Dendritic cell treated with granulocyte-macrophage colony-stimulating factor and Interleukin-4, amounts not matched to agents 40 ng/mL and 50 ng/mL, for 4 days (primary cell): ENCODE data around the gene TNFRSF21.
"Not testable (repeated sequence)": the region's sequence is repeated elsewhere in the genome, so short reads cannot be mapped to it uniquely, and the experiment has no call there.

Source experiments
- H3K27ac Mint-ChIP-seq: one replicate; pipeline ENCODE4 v1.8.0; 2022; ENCODE audit warnings: mild to moderate bottlenecking, mixed read lengths
- H3K27me3 Mint-ChIP-seq: one replicate; pipeline ENCODE4 v1.8.0; 2022; ENCODE audit warnings: mild to moderate bottlenecking, mixed read lengths
- H3K36me3 Mint-ChIP-seq: one replicate; pipeline ENCODE4 v1.8.0; 2022; ENCODE audit warnings: low read depth, mixed read lengths
- H3K4me1 Mint-ChIP-seq: one replicate; pipeline ENCODE4 v1.8.0; 2022; ENCODE audit warnings: low read depth, mixed read lengths
- H3K4me3 Mint-ChIP-seq: one replicate; pipeline ENCODE4 v1.8.0; 2022; ENCODE audit warnings: mild to moderate bottlenecking, moderate library complexity, mixed read lengths
- H3K9me3 Mint-ChIP-seq: one replicate; pipeline ENCODE4 v1.8.0; 2022; ENCODE audit warnings: mixed read lengths
- intact Hi-C: fragments of 100-400 bp; cut with micrococcal nuclease; formaldehyde crosslinking; loops from one replicate; pipeline ENCODE4 v1.15.0; 2022

The TNFRSF21 gene

DNA sequence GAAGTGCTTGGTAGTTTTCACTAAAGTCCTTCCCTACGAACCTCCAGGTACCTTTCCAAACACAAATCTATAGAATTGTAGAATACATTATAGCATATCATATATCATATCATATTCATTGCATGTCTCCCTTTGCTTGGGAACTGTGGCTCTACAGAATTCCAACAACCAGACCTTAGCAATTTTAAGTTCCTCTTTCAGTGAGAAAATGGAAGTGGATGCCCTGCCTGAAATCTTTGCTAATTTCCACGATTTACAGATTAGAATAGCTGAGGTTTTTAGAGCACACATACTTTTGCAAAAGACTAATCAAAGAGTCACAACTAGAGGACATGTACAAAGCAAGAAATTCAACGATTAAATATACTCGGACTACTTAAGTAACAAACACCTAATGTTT, 78.6 kb downstream of the TNFRSF21 start:
- no peaks in the 10 kb centered on the region for H3K9me3 Mint-ChIP-seq
- H3K36me3 Mint-ChIP-seq = no peaks in the 10 kb centered on the region
- H3K27ac Mint-ChIP-seq = no peak overlapping the region
- H3K27me3 Mint-ChIP-seq = peaks cover 26% of the 10 kb centered on the region
- peaks cover 52% of the 10 kb centered on the region for H3K4me1 Mint-ChIP-seq
- no peak overlapping the region for H3K4me3 Mint-ChIP-seq
- intact Hi-C loops = loop anchor here (10.0 kb wide), 1 partner anchor 96 kb away; no protein-coding TSS in a partner anchor

DNA sequence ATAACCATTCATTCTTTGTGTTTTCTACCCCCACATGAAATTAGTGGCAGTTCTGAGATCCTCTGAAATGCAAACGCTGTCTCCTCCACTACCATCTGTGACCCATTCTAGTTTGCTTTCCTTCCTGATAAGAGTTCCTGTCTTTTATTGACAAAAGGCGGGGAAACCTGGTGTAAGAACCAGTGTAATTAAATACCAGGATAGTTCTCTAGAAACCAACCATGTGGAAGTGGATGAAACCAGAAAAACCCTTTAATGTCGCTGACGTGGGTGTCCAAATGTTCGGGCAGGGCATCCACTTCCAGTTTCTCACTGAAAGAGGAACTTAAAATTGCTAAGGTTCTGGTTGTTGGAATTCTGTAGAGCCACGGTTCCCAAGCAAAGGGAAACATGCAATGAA, 79.1 kb downstream of the TNFRSF21 start:
- Mint-ChIP-seq H3K9me3 (no peaks in the 10 kb centered on the region), H3K27me3 (peaks cover 32% of the 10 kb centered on the region), H3K4me1 (peaks cover 46% of the 10 kb centered on the region), H3K36me3 (no peaks in the 10 kb centered on the region), H3K27ac (peak overlapping the region; percentile 42), H3K4me3 (no peak overlapping the region)
- intact Hi-C loops = loop anchor here (10.0 kb wide), 1 partner anchor 96 kb away; no protein-coding TSS in a partner anchor

DNA sequence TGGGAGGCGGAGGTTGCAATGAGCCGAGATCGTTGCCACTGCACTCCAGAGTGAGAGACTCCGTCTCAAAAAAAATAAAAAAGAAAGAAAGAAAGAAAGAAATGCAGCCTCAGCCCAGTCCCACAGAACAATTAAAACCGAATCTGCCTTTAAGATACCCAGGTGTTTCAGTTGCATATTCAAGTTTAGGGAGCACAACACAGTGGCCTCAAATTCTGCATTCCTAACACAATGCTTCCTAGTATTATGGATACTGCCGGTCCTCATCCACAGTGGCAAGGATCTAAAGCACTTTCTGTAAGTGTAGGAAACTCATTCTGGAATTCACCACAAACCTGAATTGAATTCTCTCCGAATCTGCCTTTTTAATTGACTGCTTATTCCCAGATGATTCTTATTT, 80.5 kb downstream of the TNFRSF21 start:
- peaks cover 33% of the 10 kb centered on the region for H3K4me1 Mint-ChIP-seq
- peaks cover 36% of the 10 kb centered on the region for H3K27me3 Mint-ChIP-seq
- no peaks in the 10 kb centered on the region for H3K36me3 Mint-ChIP-seq
- intact Hi-C loops = loop anchor here (10.0 kb wide), 1 partner anchor 124 kb away; no protein-coding TSS in a partner anchor
- no peaks in the 10 kb centered on the region for H3K9me3 Mint-ChIP-seq
- H3K27ac Mint-ChIP-seq = no peak overlapping the region
- no peak overlapping the region for H3K4me3 Mint-ChIP-seq

DNA sequence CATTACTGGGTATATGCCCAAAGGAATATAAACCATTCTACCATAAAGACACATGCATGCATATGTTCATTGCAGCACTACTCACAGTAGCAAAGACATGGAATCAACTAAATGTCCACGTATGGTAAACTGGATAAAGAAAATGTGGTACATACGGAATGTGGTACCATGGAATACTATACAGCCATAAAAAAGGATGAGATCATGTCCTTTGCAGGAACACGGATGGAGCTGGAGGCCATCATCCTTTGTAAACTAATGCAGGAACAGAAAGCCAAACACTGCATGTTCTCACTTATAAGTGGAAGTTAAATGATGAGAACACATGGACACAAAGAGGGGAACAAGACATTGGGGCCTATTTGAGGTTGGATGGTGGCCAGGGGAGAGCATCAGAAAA, 81.6 kb downstream of the TNFRSF21 start:
- not testable (repeated sequence) for H3K9me3 Mint-ChIP-seq, H3K4me3 Mint-ChIP-seq, H3K36me3 Mint-ChIP-seq, H3K27ac Mint-ChIP-seq
- H3K27me3 Mint-ChIP-seq = peaks cover 36% of the 10 kb centered on the region
- intact Hi-C loops = loop anchor here (10.0 kb wide), 1 partner anchor 123 kb away; no protein-coding TSS in a partner anchor
- H3K4me1 Mint-ChIP-seq = peaks cover 33% of the 10 kb centered on the region

- peaks cover 42% of the 10 kb centered on the region for H3K27me3 Mint-ChIP-seq
- H3K36me3 Mint-ChIP-seq, H3K4me3 Mint-ChIP-seq, H3K27ac Mint-ChIP-seq, H3K4me1 Mint-ChIP-seq, H3K9me3 Mint-ChIP-seq: not testable (repeated sequence)
- intact Hi-C loops = loop anchor here (10.0 kb wide), 1 partner anchor 118 kb away; no protein-coding TSS in a partner anchor
These were observed 86.5 kb downstream of the TNFRSF21 start for GRCh38 chr6:47223251-47223650.

- intact Hi-C loops = loop anchor here (10.0 kb wide), 1 partner anchor 117 kb away; no protein-coding TSS in a partner anchor
- Mint-ChIP-seq H3K4me1 (peaks cover 6% of the 10 kb centered on the region), H3K27ac (no peak overlapping the region), H3K4me3 (no peak overlapping the region), H3K36me3 (no peaks in the 10 kb centered on the region), H3K9me3 (peaks cover 9% of the 10 kb centered on the region), H3K27me3 (peaks cover 38% of the 10 kb centered on the region)
These were observed 88.1 kb downstream of the TNFRSF21 start for GRCh38 chr6:47221565-47221964.

DNA sequence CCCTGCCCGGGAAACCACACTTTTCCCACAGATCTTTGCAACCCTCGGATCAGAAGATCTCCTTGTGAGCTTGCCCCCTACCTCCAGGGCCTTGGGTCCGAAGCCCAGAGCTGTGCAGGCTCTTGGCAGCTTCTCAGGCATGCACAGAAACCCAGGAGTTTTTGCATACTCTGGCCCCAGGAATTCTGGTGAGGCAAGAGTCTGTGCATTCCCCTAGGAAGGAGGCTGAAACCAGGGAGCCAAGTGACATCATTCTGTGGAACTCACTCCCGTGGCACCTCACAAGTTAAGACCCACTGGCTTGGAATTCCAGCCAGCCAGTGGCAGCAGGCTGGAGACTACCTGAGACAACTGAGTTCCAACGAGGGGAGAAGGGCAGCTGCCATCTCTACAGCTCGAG, 100.1 kb downstream of the TNFRSF21 start:
- peaks cover 9% of the 10 kb centered on the region for H3K4me1 Mint-ChIP-seq
- peaks cover 20% of the 10 kb centered on the region for H3K9me3 Mint-ChIP-seq
- peaks cover 44% of the 10 kb centered on the region for H3K27me3 Mint-ChIP-seq
- no peak overlapping the region for H3K4me3 Mint-ChIP-seq
- no peak overlapping the region for H3K27ac Mint-ChIP-seq
- no peaks in the 10 kb centered on the region for H3K36me3 Mint-ChIP-seq
- intact Hi-C loops = no loop called here

DNA sequence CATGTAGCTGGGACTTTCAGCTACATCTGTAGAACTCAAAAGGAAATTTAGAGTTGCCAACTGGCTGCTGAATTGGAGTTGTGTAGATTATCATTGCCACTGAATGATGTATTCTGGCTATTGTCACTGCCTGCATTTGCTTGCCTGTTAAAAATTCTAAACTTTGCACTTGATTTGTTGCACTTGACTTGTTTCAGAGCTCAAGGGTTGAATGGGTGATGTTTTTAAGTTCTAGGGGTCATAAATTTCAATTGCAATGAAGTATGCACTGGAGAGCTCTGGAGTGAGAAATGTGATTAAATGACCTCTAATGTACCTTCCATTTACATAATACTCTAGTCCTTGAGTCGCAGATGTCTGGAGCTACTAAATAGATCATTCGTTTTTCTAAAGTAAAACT, 102.4 kb downstream of the TNFRSF21 start:
- peaks cover 16% of the 10 kb centered on the region for H3K9me3 Mint-ChIP-seq
- no peak overlapping the region for H3K4me3 Mint-ChIP-seq
- peaks cover 48% of the 10 kb centered on the region for H3K27me3 Mint-ChIP-seq
- intact Hi-C loops = no loop called here
- H3K27ac Mint-ChIP-seq = no peak overlapping the region
- peaks cover 24% of the 10 kb centered on the region for H3K4me1 Mint-ChIP-seq
- no peaks in the 10 kb centered on the region for H3K36me3 Mint-ChIP-seq

- Mint-ChIP-seq H3K36me3 (no peaks in the 10 kb centered on the region), H3K27me3 (peaks cover 48% of the 10 kb centered on the region), H3K4me1 (peaks cover 24% of the 10 kb centered on the region), H3K4me3 (no peak overlapping the region), H3K27ac (no peak overlapping the region), H3K9me3 (peaks cover 9% of the 10 kb centered on the region)
- intact Hi-C loops = no loop called here
These were observed 103.1 kb downstream of the TNFRSF21 start for GRCh38 chr6:47206626-47207025.

- peaks cover 30% of the 10 kb centered on the region for H3K4me1 Mint-ChIP-seq
- intact Hi-C loops = no loop called here
- no peak overlapping the region for H3K4me3 Mint-ChIP-seq
- no peaks in the 10 kb centered on the region for H3K36me3 Mint-ChIP-seq
- H3K9me3 Mint-ChIP-seq = peaks cover 8% of the 10 kb centered on the region
- H3K27me3 Mint-ChIP-seq = peaks cover 44% of the 10 kb centered on the region
- no peak overlapping the region for H3K27ac Mint-ChIP-seq
These were observed 105.6 kb downstream of the TNFRSF21 start for GRCh38 chr6:47203938-47204611.

DNA sequence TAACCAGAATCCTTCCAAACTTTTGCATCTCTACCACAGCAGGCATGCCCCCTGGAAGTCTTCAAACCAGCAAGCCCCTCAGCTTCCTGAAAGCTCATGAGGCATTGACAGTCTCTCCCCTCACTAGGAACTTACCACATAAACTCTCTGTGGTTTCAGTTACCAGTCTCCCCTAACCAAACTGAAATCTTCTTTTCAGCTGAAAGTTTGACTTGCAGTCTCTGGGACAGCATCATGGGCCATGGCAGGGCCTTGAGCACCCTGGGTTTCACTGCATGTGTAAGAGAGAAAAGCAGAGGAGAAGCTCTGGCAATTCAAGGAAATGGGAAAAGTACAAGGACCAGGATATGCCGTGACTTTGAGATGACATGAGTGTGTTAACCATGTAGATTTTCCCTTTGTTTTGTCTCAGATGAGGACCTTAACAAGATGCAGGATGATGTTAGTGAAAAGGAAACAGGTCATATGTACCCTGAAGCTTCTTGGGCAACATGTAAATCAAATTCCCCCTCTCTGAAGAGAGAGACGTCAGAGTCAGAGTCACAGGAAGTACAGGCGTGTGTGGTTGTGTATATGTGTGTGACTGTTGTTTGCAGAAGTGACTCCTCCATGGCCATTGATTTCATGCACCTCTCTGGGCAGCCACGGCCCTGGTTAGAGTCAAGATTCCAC, 106.3 kb downstream of the TNFRSF21 start:
- Mint-ChIP-seq H3K9me3 (peaks cover 8% of the 10 kb centered on the region), H3K4me3 (no peak overlapping the region), H3K4me1 (peaks cover 30% of the 10 kb centered on the region), H3K36me3 (no peaks in the 10 kb centered on the region), H3K27ac (no peak overlapping the region), H3K27me3 (peaks cover 44% of the 10 kb centered on the region)
- intact Hi-C loops = no loop called here

DNA sequence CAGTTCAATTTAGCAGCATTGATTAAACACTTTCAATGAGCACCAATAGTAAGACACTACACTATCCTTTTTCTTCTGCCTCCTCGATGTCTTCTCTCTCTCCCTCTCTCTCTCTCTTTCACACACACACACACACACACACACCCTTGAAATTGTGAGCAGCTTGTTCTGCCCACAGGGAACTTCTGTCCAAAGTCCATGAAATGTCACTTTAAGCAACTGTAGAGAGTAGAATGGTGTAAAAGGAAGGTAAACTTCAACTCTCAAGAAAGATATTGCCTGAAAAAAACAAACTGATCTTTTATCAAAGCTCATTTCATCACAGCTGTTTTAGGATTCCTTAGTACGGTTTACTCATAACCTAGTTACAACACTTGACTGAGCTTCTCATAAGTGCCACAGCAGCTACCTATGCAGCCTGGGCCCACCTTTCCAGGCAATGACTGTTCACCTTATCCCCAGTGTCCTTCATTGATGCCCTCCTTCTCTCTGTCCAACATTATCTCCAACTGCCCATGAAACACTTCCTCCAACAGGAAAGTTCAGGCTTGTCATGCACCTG, 107.0 kb downstream of the TNFRSF21 start:
- peaks cover 30% of the 10 kb centered on the region for H3K4me1 Mint-ChIP-seq
- H3K4me3 Mint-ChIP-seq = no peak overlapping the region
- H3K27me3 Mint-ChIP-seq = peaks cover 39% of the 10 kb centered on the region
- H3K9me3 Mint-ChIP-seq = peaks cover 8% of the 10 kb centered on the region
- H3K36me3 Mint-ChIP-seq = no peaks in the 10 kb centered on the region
- no peak overlapping the region for H3K27ac Mint-ChIP-seq
- intact Hi-C loops = no loop called here

DNA sequence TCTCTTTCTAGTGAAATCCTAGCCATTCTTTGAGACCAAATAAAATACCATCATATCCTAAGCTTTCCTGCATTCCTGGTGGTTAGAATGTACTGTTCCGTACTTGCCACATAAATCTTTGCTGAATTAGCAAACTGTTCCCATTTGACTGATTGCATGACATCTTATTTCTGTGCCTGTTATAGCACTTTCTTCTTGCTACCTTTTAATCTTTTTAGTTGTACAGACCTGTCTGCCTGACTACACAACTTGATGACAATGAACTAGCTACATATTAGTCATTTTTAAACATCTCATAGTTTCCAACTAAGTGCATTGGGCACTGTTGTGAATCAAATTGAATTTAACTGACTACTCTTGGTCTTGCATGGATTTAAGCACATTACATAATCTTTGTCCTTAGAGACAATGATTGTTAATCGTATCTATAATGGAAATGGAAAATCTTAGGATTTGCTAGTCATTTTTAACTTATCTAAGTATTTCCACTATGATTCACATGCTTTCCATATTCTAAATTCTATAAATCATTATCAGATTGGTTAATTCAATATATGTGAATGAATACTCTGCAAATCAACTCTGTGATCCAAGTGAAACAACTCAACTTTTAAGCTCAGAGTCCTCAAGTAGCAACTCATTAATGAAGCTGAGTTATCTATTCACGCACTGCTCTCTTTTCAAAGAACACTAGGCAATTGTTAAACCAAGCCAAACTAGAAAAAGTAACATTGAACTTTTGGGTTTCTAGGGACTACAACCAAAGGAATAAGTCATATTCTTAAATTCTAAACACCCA, 109.0 kb downstream of the TNFRSF21 start:
- Mint-ChIP-seq H3K27me3 (peaks cover 34% of the 10 kb centered on the region), H3K9me3 (no peaks in the 10 kb centered on the region), H3K36me3 (no peaks in the 10 kb centered on the region), H3K4me1 (peaks cover 24% of the 10 kb centered on the region), H3K4me3 (no peak overlapping the region), H3K27ac (no peak overlapping the region)
- intact Hi-C loops = no loop called here
